ENCODE results near the gene DVL1.
"Not testable (repeated sequence)": the region's sequence is repeated elsewhere in the genome, so short reads cannot be mapped to it uniquely, and the experiment has no call there.

Gene DVL1

GRCh38 chr1:1373051-1373814, 24.0 kb upstream of the DVL1 start:
- TF ChIP-seq CTCF (conservative IDR thresholded peaks at IDR 0.05; ENCODE audit: low read length) = no peak
- peak overlapping the region; percentile 87 for H3K4me3 ChIP-seq (ENCODE audit: low read length)
- no peak for DNase-seq (ENCODE audit: low read depth)

GRCh38 chr1:1371746-1372711, 22.8 kb upstream of the DVL1 start:
- DNase-seq (ENCODE audit: low read depth) = peak; percentile 46
- peak; percentile 74 for TF ChIP-seq CTCF (conservative IDR thresholded peaks at IDR 0.05; ENCODE audit: low read length)
- H3K4me3 ChIP-seq (ENCODE audit: low read length) = peak overlapping the region; percentile 9

GRCh38 chr1:1371364-1371745, 22.1 kb upstream of the DVL1 start:
- H3K4me3 ChIP-seq (ENCODE audit: low read length) = no peak overlapping the region
- DNase-seq (ENCODE audit: low read depth) = peak; percentile 70
- no peak for TF ChIP-seq CTCF (conservative IDR thresholded peaks at IDR 0.05; ENCODE audit: low read length)

- DNase-seq (ENCODE audit: low read depth) = no peak
- H3K4me3 ChIP-seq (ENCODE audit: low read length) = no peak overlapping the region
- TF ChIP-seq CTCF (conservative IDR thresholded peaks at IDR 0.05; ENCODE audit: low read length) = no peak
Measured at GRCh38 chr1:1370771-1371300, 21.6 kb upstream of the DVL1 start.

- DNase-seq (ENCODE audit: low read depth); H3K4me3 ChIP-seq (ENCODE audit: low read length): not testable (repeated sequence)
Measured at GRCh38 chr1:1370094-1370493, 20.9 kb upstream of the DVL1 start.

- DNase-seq (ENCODE audit: low read depth) = no peak
- no peak overlapping the region for H3K4me3 ChIP-seq (ENCODE audit: low read length)
- no peak for TF ChIP-seq CTCF (conservative IDR thresholded peaks at IDR 0.05; ENCODE audit: low read length)
Measured at GRCh38 chr1:1367315-1367714, 18.1 kb upstream of the DVL1 start.

GRCh38 chr1:1366699-1367066, 17.5 kb upstream of the DVL1 start:
- TF ChIP-seq CTCF (conservative IDR thresholded peaks at IDR 0.05; ENCODE audit: low read length) = no peak
- H3K4me3 ChIP-seq (ENCODE audit: low read length) = no peak overlapping the region
- no peak for DNase-seq (ENCODE audit: low read depth)

Data from AG10803 (cell line).